ENCODE measurements around the gene HTR6. TPM values are rescaled to one million over a fixed set of nuclear protein-coding genes. Genes with fewer than 3 reads are reported as not detected.

HTR6 gene
- total RNA-seq, 6 experiments from 2014 or later: not detected

DNA sequence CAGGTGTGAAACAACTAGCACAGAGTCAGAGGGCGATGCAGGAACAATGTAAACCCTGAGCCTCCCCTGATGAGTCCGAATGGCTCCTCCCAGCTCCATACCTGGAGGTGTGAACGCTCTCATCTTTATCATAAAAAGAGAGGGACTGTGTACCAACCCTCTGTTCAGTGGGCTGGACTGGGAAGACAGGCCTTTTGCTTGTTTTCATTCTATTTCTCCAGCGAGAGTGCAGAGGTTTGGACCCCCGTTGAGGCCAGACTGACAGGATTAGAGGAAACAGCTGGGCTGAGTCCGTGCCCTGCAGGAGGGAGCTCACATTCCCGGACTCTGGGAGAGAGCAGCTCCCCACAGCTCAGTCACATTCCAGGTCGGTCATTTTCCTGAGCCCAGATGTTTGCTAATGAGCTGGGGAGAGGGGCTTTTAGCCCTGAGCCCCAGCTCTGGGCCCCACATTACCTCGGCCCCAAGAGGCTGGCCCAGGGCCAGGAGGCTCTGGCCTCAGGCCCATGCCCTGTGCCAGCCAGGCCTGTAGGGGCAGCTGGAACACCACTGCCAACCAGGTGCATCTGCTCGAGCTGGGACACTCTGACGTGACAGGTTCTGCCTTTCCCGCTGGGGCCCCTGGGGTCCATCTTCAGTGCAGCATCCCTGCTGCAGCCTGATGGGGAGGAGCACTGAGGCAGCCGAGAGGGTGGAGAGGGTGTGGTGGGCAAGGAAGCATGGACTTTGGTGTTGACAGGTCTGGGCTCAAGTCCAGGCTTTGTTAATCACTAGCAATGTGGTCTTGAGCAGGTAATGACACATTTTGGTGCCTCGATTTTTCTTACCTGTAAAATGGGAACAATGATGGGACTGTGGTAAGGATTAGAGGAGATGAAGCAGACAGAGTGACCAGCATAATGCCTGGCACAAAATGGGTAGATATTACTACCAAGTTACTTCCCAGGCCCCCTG, 24.0 kb upstream of the HTR6 start:
- ATAC-seq (peak in 3 of 4 donors; percentile 37 to 53 (median 46)), DNase-seq (no peak)
- no peak overlapping the region for H3K27ac ChIP-seq
- H3K4me3 ChIP-seq: no peak overlapping the region
- H3K27me3 ChIP-seq: no peaks in the 10 kb centered on the region
- H3K4me1 ChIP-seq: peaks cover 0 to 14% (median 0%) of the 10 kb centered on the region in 4 donors
- H3K9me3 ChIP-seq: no peaks in the 10 kb centered on the region
- intact Hi-C loops (cut with DNase I): loop anchor here in 1 of 2 donors (10.0 kb wide), 1 partner anchor 156 kb away; the partner anchor contains the start of gene CAPZB
- WGBS (ENCODE audit: insufficient coverage, low coverage, low lambda C conversion rate, missing lambda C conversion rate): 27% methylated on average over 6 of the region's 14 CpGs
- no peak for TF ChIP-seq POLR2A (IDR thresholded peaks at IDR 0.05)
- TF ChIP-seq, protein P1, sequence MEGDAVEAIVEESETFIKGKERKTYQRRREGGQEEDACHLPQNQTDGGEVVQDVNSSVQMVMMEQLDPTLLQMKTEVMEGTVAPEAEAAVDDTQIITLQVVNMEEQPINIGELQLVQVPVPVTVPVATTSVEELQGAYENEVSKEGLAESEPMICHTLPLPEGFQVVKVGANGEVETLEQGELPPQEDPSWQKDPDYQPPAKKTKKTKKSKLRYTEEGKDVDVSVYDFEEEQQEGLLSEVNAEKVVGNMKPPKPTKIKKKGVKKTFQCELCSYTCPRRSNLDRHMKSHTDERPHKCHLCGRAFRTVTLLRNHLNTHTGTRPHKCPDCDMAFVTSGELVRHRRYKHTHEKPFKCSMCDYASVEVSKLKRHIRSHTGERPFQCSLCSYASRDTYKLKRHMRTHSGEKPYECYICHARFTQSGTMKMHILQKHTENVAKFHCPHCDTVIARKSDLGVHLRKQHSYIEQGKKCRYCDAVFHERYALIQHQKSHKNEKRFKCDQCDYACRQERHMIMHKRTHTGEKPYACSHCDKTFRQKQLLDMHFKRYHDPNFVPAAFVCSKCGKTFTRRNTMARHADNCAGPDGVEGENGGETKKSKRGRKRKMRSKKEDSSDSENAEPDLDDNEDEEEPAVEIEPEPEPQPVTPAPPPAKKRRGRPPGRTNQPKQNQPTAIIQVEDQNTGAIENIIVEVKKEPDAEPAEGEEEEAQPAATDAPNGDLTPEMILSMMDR (IDR thresholded peaks at IDR 0.05): no peak
- H3K36me3 ChIP-seq: no peaks in the 10 kb centered on the region

- Histone ChIP-seq H3K27ac (no peak overlapping the region), H3K4me1 (peaks cover 0 to 14% (median 0%) of the 10 kb centered on the region in 4 donors), H3K27me3 (no peaks in the 10 kb centered on the region), H3K4me3 (no peak overlapping the region), H3K36me3 (no peaks in the 10 kb centered on the region), H3K9me3 (no peaks in the 10 kb centered on the region)
- TF ChIP-seq, protein P1 (IDR thresholded peaks at IDR 0.05): no peak
- no peak for TF ChIP-seq POLR2A (IDR thresholded peaks at IDR 0.05)
- 90% methylated on average over 2 of the region's 7 CpGs for WGBS (ENCODE audit: insufficient coverage, low coverage, low lambda C conversion rate, missing lambda C conversion rate)
- DNase-seq: no peak
- ATAC-seq: peak in 1 of 4 donors; percentile 50
- intact Hi-C loops (cut with DNase I): loop anchor here in 1 of 2 donors (10.0 kb wide), 1 partner anchor 158 kb away; the partner anchor contains the start of gene CAPZB
These were observed 21.6 kb upstream of the HTR6 start for GRCh38 chr1:19643121-19643520.

GRCh38 chr1:19643602-19644394, 20.9 kb upstream of the HTR6 start, which contains the start of gene NBL1:
NBL1 (plus strand) TSS chr1:19644311; CDS start chr1:19655031, 10,720 bp downstream.
- peaks cover 0 to 14% (median 0%) of the 10 kb centered on the region in 4 donors for H3K4me1 ChIP-seq
- peak in 1 of 3 donors; percentile 67 for DNase-seq

GRCh38 chr1:19644395-19644680, 20.3 kb upstream of the HTR6 start:
- peak overlapping the region in 2 of 3 donors; percentile 24 to 57 for H3K27ac ChIP-seq
- 0% methylated on average over 1 of the region's 51 CpGs for WGBS (ENCODE audit: insufficient coverage, low coverage, low lambda C conversion rate, missing lambda C conversion rate)
- no peaks in the 10 kb centered on the region for H3K27me3 ChIP-seq
- H3K4me3 ChIP-seq: peak overlapping the region; percentile 38 to 46 (median 46)
- no peaks in the 10 kb centered on the region for H3K9me3 ChIP-seq
- TF ChIP-seq, protein P1 (IDR thresholded peaks at IDR 0.05): no peak
- no peak for TF ChIP-seq POLR2A (IDR thresholded peaks at IDR 0.05)
- intact Hi-C loops (cut with DNase I): loop anchor here in 1 of 2 donors (10.0 kb wide), 1 partner anchor 160 kb away; the partner anchor contains the start of gene CAPZB
- peaks cover 0 to 14% (median 0%) of the 10 kb centered on the region in 4 donors for H3K4me1 ChIP-seq
- ATAC-seq: peak in 2 of 4 donors; percentile 8 to 9
- no peaks in the 10 kb centered on the region for H3K36me3 ChIP-seq
- no peak for DNase-seq

More at GRCh38 chr1:19643602-19644394, 20.9 kb upstream of the HTR6 start, which contains the start of gene NBL1:
- no peaks in the 10 kb centered on the region for H3K27me3 ChIP-seq
- H3K36me3 ChIP-seq: no peaks in the 10 kb centered on the region
- H3K9me3 ChIP-seq: no peaks in the 10 kb centered on the region
- H3K4me3 ChIP-seq: peak within 1 kb of the TSS; percentile 38 to 46 (median 46)
- intact Hi-C loops (cut with DNase I): loop anchor here in 1 of 2 donors (10.0 kb wide), 1 partner anchor 159 kb away; the partner anchor contains the start of gene CAPZB
- peak; percentile 46 to 73 (median 59) for ATAC-seq
- no peak for TF ChIP-seq POLR2A (IDR thresholded peaks at IDR 0.05)
- TF ChIP-seq, protein P1 (IDR thresholded peaks at IDR 0.05): no peak
- 7% methylated on average over 5 of the region's 90 CpGs for WGBS (ENCODE audit: insufficient coverage, low coverage, low lambda C conversion rate, missing lambda C conversion rate)
- H3K27ac ChIP-seq: peak within 1 kb of the TSS in 2 of 3 donors; percentile 24 to 57
